Stomach smooth muscle (tissue), 2 donors: ENCODE results near the gene RGS12.
"Not testable (repeated sequence)": the region's sequence is repeated elsewhere in the genome, so short reads cannot be mapped to it uniquely, and the experiment has no call there.

Experiments used
- H3K27ac ChIP-seq: one replicate; pipeline ENCODE4 v1.7.0; 2013; ENCODE audit warnings: mild to moderate bottlenecking, low read length, inconsistent platforms
- H3K27me3 ChIP-seq, 2 donors: one replicate each; pipeline ENCODE4 v1.7.0; 2013; ENCODE audit warnings: low read length in 2 of 2; ENCODE audit not compliant: insufficient read depth in 2 of 2, control insufficient read depth in 1 of 2
- H3K36me3 ChIP-seq, 2 donors: one replicate each; pipeline ENCODE4 v1.7.0; 2013; ENCODE audit warnings: low read length in 2 of 2; ENCODE audit not compliant: control insufficient read depth in 2 of 2, insufficient read depth in 2 of 2
- H3K4me1 ChIP-seq: one replicate; pipeline ENCODE4 v1.7.0; 2013; ENCODE audit warnings: low read length; ENCODE audit not compliant: control insufficient read depth, insufficient read depth
- H3K4me3 ChIP-seq, 2 donors: one replicate each; pipeline ENCODE4 v1.7.0; 2013; ENCODE audit warnings: low read length in 2 of 2
- H3K9ac ChIP-seq, 2 donors: one replicate each; pipeline ENCODE4 v1.7.0; 2013; ENCODE audit warnings: low read length in 2 of 2, mild to moderate bottlenecking in 1 of 2
- H3K9me3 ChIP-seq, 2 donors: one replicate each; pipeline ENCODE4 v1.7.0; 2013; ENCODE audit warnings: low read length in 2 of 2; ENCODE audit not compliant: control insufficient read depth in 2 of 2
- donor health status: healthy.
- donor health status: Pancreatic carcinoma.

Gene RGS12

GRCh38 chr4:3294401-3295241 lies 1.8 kb downstream of the RGS12 start:
- H3K27ac ChIP-seq: peak overlapping the region; percentile 75
- peaks cover 26% of the 10 kb centered on the region for H3K4me1 ChIP-seq
- no peak overlapping the region for H3K9ac ChIP-seq
- H3K9me3 ChIP-seq: peaks cover 0 to 10% of the 10 kb centered on the region in 2 donors
- H3K36me3 ChIP-seq: no peaks in the 10 kb centered on the region
- no peaks in the 10 kb centered on the region for H3K27me3 ChIP-seq
- peak overlapping the region in 1 of 2 donors; percentile 76 for H3K4me3 ChIP-seq

GRCh38 chr4:3295837-3296624 lies 3.2 kb downstream of the RGS12 start:
- H3K9ac ChIP-seq: no peak overlapping the region
- no peak overlapping the region for H3K4me3 ChIP-seq
- no peak overlapping the region for H3K27ac ChIP-seq
- no peaks in the 10 kb centered on the region for H3K36me3 ChIP-seq
- H3K9me3 ChIP-seq: peaks cover 0 to 10% of the 10 kb centered on the region in 2 donors
- H3K27me3 ChIP-seq: no peaks in the 10 kb centered on the region
- peaks cover 27% of the 10 kb centered on the region for H3K4me1 ChIP-seq

GRCh38 chr4:3296651-3297050 lies 3.8 kb downstream of the RGS12 start:
- Histone ChIP-seq H3K27me3 (no peaks in the 10 kb centered on the region), H3K4me3 (no peak overlapping the region), H3K27ac (no peak overlapping the region), H3K9ac (no peak overlapping the region), H3K36me3 (no peaks in the 10 kb centered on the region), H3K4me1 (peaks cover 20% of the 10 kb centered on the region), H3K9me3 (peaks cover 0 to 10% of the 10 kb centered on the region in 2 donors)

GRCh38 chr4:3297066-3297859 lies 4.4 kb downstream of the RGS12 start:
- peaks cover 15% of the 10 kb centered on the region for H3K4me1 ChIP-seq
- H3K36me3 ChIP-seq: no peaks in the 10 kb centered on the region
- no peak overlapping the region for H3K4me3 ChIP-seq
- H3K27ac ChIP-seq: no peak overlapping the region
- H3K27me3 ChIP-seq: no peaks in the 10 kb centered on the region
- H3K9me3 ChIP-seq: peaks cover 0 to 10% of the 10 kb centered on the region in 2 donors
- H3K9ac ChIP-seq: no peak overlapping the region

- no peaks in the 10 kb centered on the region for H3K27me3 ChIP-seq
- peaks cover 0 to 10% of the 10 kb centered on the region in 2 donors for H3K9me3 ChIP-seq
- H3K9ac ChIP-seq: no peak overlapping the region
- no peak overlapping the region for H3K4me3 ChIP-seq
- H3K36me3 ChIP-seq: no peaks in the 10 kb centered on the region
- H3K27ac ChIP-seq: no peak overlapping the region
- peaks cover 7% of the 10 kb centered on the region for H3K4me1 ChIP-seq
Measured at GRCh38 chr4:3299122-3299975, 6.5 kb downstream of the RGS12 start.

GRCh38 chr4:3299976-3300671 lies 7.3 kb downstream of the RGS12 start:
- no peak overlapping the region for H3K27ac ChIP-seq
- H3K9ac ChIP-seq: no peak overlapping the region
- peaks cover 0 to 10% of the 10 kb centered on the region in 2 donors for H3K9me3 ChIP-seq
- H3K4me1 ChIP-seq: peaks cover 15% of the 10 kb centered on the region
- H3K4me3 ChIP-seq: no peak overlapping the region
- H3K27me3 ChIP-seq: no peaks in the 10 kb centered on the region
- H3K36me3 ChIP-seq: no peaks in the 10 kb centered on the region

- not testable (repeated sequence) for H3K27me3 ChIP-seq
Measured at GRCh38 chr4:3300882-3301281, 8.1 kb downstream of the RGS12 start.

GRCh38 chr4:3301450-3302172 lies 8.8 kb downstream of the RGS12 start:
- Histone ChIP-seq H3K4me3 (no peak overlapping the region), H3K27me3 (no peaks in the 10 kb centered on the region), H3K4me1 (peaks cover 29% of the 10 kb centered on the region), H3K36me3 (no peaks in the 10 kb centered on the region), H3K27ac (no peak overlapping the region), H3K9ac (no peak overlapping the region), H3K9me3 (peaks cover 0 to 10% of the 10 kb centered on the region in 2 donors)

More at GRCh38 chr4:3300882-3301281, 8.1 kb downstream of the RGS12 start:
- H3K9me3 ChIP-seq, H3K9ac ChIP-seq, H3K4me3 ChIP-seq, H3K27ac ChIP-seq, H3K36me3 ChIP-seq: not testable (repeated sequence)
- H3K4me1 ChIP-seq: peaks cover 22% of the 10 kb centered on the region

- H3K36me3 ChIP-seq: no peaks in the 10 kb centered on the region
- H3K27me3 ChIP-seq: no peaks in the 10 kb centered on the region
- H3K4me1 ChIP-seq: peaks cover 34% of the 10 kb centered on the region
- H3K9ac ChIP-seq: no peak overlapping the region
- no peak overlapping the region for H3K4me3 ChIP-seq
- H3K9me3 ChIP-seq: peaks cover 0 to 4% of the 10 kb centered on the region in 2 donors
- H3K27ac ChIP-seq: no peak overlapping the region
Measured at GRCh38 chr4:3302173-3302785, 9.5 kb downstream of the RGS12 start.
